ENCODE results near the gene CST2.
"Not testable (repeated sequence)": the region's sequence is repeated elsewhere in the genome, so short reads cannot be mapped to it uniquely, and the experiment has no call there.

CST2 gene

GRCh38 chr20:23810349-23810748 is 16.2 kb downstream of the CST2 start:
- DNase-seq (ENCODE audit: low spot score), result not testable (repeated sequence)

- no peak for DNase-seq (ENCODE audit: low spot score)
Observed at GRCh38 chr20:23800865-23801264, 25.7 kb downstream of the CST2 start.

- peak; percentile 46 for DNase-seq (ENCODE audit: low spot score)
Observed at GRCh38 chr20:23799216-23799847, 27.2 kb downstream of the CST2 start.

GRCh38 chr20:23795526-23795925 is 31.0 kb downstream of the CST2 start:
- no peak for DNase-seq (ENCODE audit: low spot score)

- no peak for DNase-seq (ENCODE audit: low spot score)
Observed at GRCh38 chr20:23794841-23795240, 31.7 kb downstream of the CST2 start.

GRCh38 chr20:23794065-23794464 is 32.5 kb downstream of the CST2 start:
- DNase-seq (ENCODE audit: low spot score), result no peak

GRCh38 chr20:23783447-23783846 is 43.1 kb downstream of the CST2 start:
- no peak for DNase-seq (ENCODE audit: low spot score)

- DNase-seq (ENCODE audit: low spot score), result peak; percentile 44
Observed at GRCh38 chr20:23782366-23782983, 44.1 kb downstream of the CST2 start.

- not testable (repeated sequence) for DNase-seq (ENCODE audit: low spot score)
Observed at GRCh38 chr20:23778676-23779075, 47.9 kb downstream of the CST2 start.

GRCh38 chr20:23777380-23777779 is 49.1 kb downstream of the CST2 start:
- not testable (repeated sequence) for DNase-seq (ENCODE audit: low spot score)

- DNase-seq (ENCODE audit: low spot score), result peak; percentile 23
Observed at GRCh38 chr20:23776067-23776771, 50.3 kb downstream of the CST2 start.

- DNase-seq (ENCODE audit: low spot score), result no peak
Observed at GRCh38 chr20:23774081-23774480, 52.4 kb downstream of the CST2 start.
